ENCODE measurements around the gene CD38.
"Not testable (repeated sequence)": the region's sequence is repeated elsewhere in the genome, so short reads cannot be mapped to it uniquely, and the experiment has no call there.

CD38 gene

DNA sequence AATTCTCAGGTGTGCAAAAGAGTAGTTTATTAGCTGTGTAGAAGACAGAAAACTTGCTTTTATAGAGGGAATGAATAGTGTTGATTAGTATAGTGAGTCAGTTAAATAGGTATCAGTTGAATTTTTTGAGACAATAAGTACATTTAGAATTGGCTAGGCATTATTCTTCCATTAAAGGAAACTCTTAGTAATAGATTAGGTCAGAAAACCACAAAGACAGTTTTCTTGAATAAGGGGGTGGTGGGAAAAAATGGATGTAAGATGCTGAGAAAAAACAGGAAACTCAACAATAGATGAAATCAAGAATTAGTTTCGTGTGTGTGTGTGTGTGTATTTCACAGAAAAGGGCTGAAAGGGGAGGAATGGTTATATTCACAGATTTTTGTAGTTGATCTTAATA, 16.8 kb downstream of the CD38 start:
- in situ Hi-C loops (cut with MboI; ENCODE audit: low sequenced_read_pairs) = no loop called here

DNA sequence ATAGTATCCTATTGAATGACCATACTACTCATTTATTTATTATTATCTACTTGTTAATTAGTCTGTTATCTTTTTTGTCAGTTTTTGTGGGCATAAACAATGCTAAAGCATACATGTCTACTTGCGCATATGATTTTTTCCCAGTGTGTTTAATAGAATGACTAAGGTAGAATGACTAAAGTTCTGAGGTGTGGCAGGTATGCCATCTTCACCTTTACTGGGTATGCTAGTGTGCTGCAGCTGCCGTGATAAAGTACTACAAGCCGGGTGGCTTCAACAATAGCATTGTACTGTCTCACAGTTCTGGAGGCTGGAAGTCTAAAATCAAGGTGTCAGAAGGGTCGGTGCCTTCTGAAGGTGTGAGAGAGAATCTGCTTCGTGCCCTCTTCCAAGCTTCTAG, 19.2 kb downstream of the CD38 start:
- in situ Hi-C loops (cut with MboI; ENCODE audit: low sequenced_read_pairs) = no loop called here

DNA sequence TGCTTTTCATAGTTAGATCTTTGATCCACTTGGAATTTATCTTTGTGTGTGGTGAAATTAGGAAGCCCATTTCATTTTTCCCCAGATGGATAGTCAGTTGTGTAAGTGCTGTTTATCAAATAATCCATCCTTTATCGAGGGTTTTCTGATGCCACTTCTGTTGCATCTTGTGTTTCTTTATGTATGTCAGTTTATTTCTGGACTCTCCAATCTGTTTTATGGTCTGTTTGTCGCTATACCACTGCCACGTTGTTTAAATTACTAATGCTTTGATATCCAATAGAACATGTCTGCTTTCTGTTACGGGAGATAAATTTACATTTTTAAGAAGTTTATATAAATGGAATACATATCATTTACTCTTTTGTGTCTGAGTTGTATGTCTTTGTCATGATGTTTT, 21.0 kb downstream of the CD38 start:
- in situ Hi-C loops (cut with MboI; ENCODE audit: low sequenced_read_pairs) = no loop called here

DNA sequence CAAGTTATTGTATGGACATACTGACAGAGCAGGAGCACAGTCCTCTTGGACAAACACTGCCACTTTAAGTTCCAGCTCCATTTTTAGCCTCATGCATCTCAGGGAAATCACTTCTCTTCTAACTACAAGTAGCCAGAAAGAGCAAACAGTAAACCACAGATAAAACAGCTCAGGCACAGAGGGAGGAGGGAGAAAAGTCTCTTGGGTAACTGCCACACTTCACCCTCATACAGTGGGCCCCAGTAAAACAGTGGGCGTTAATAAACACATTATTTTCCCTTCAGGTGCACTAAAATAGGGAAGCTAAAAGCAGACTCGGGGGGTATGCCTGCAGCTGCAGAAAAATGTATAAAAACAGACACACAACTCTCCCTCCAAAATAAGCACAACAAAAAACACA, 21.6 kb downstream of the CD38 start:
- in situ Hi-C loops (cut with MboI; ENCODE audit: low sequenced_read_pairs) = loop anchor here (25.0 kb wide), 1 partner anchor 463 kb away; no protein-coding TSS in a partner anchor

DNA sequence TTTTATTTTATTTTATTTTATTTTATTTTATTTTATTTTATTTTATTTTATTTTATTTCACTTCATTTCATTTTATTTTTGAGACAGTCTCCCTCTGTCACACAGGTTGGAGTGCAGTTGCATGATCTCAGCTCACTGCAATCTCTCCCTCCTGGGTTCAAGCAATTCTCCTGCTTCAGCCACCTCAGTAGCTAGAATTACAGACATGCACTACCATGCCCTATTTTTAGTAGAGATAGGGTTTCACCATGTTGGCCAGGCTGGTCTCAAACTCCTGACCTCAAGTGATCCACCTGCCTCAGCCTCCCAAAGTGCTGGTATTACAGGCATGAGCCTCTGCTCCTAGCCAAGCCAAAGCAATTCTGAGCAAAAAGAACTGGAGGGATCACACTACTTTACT, 24.4 kb downstream of the CD38 start:
- in situ Hi-C loops (cut with MboI; ENCODE audit: low sequenced_read_pairs) = loop anchor here (25.0 kb wide), 1 partner anchor 460 kb away; no protein-coding TSS in a partner anchor

DNA sequence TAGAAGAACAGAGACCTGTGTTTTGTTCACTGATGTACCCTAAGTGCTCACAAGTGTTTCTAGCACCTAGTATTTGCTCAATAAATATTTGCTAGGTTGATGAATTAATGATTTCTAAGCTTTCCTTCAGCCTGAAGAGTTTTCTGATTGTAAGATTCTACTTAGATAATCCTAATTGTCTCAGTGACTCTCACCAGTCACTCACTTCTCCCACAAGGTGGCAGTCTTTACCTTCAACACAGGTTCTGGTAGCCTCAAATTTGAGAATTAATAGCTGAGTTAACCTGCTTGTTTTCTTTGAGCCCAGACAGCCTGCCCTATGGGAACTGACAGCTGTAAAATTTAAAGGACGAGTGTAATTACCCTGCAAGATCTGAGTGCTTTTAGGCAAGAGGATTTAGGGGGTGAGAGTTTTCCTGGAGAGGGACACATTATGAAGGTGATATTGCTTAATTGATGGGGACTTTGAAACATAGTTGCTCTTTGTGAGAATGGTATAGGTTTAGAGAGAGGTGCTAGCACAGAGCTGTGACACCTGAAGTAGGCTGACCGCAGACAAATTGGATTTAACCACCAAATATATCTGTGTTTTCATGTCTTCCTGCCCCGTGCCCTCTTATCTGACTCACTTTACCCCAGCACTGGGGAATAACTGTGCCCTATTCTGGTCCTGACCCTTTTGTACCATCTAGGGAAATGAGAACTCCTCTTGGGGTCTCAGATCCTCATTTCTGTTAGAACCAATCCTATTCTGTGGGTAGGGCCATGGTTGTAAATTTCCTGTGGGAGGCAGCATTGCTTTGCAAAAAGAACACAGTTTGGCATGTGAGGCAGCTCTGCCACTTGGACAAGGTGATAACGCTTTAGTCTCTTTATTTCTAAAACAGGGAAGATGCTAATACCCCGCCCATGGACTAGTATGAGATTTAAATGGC, 27.7 kb downstream of the CD38 start:
- in situ Hi-C loops (cut with MboI; ENCODE audit: low sequenced_read_pairs) = loop anchor here (5.0 to 25.0 kb wide), 2 partner anchors 146 to 456 kb away; no protein-coding TSS in a partner anchor

DNA sequence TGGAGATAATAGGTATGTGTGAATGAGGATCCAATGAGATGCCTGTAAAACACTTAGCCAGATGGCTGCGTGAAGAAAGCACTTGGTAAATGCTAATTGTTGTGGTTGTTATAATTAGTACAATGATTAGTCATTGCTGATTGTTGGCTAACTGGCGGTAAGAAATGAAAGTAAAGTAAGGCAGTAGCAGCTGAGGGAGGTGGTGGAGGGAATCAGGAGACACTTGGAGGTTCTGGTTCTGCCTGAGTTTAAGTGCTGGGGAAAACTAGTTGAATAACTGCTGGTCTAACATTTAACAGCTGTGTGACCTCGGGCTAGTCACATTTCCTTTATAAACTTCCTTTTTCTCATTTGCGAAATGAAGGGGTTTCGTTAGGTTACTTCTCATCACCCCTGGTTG, 30.9 kb downstream of the CD38 start:
- in situ Hi-C loops (cut with MboI; ENCODE audit: low sequenced_read_pairs) = loop anchor here (5.0 to 25.0 kb wide), 2 partner anchors 143 to 453 kb away; no protein-coding TSS in a partner anchor

DNA sequence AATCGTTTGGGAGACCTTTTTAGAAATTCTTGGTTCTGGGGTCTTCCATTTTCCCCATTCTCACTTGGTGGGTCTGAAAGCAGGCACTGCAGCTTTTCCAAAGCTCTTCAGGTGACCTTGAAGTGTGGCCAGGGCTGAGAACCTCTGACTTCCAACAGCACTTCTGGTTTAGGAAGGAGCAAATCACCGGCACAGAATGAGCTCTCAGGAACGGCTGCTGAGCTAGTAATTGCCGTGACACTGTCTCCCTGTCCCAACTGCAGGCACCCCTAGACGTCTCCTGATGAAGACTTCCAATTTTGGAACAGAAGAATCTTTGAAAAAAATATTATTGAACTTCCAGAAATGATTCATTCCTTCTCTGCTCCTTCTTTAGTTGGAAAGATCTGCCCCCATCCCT, 31.3 kb downstream of the CD38 start:
- in situ Hi-C loops (cut with MboI; ENCODE audit: low sequenced_read_pairs) = loop anchor here (5.0 to 25.0 kb wide), 2 partner anchors 143 to 453 kb away; no protein-coding TSS in a partner anchor

DNA sequence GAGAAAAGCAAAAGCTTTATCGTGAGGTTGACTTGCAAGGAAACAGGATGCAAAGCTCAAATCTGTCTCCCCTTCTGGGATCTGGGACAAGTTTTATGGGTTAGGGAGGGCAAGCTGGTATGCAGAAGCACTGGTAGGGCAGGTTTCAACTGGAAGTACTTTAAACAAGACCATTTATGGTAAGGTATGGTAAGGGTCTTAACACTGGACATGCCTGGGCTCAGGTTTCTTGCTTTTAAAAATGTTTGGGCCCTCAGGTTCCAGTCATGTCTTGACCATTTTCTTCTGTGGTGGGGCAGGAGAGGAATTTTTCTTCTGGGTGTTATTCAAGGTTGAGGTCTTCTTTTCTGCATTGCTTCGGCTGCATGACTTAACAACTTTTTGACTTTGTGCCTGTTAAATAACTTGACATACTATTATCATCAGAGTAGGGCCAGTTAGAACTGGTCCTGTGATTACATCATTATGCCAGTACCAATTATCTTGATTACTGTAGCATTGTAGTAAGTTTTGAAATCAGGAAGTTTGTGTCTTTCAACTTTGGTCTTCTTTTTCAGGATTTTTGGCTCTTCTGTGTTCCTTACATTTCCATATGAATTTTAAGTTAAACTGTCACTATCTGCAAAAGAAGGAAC, 33.7 kb downstream of the CD38 start:
- in situ Hi-C loops (cut with MboI; ENCODE audit: low sequenced_read_pairs) = loop anchor here (25.0 kb wide), 1 partner anchor 450 kb away; no protein-coding TSS in a partner anchor

DNA sequence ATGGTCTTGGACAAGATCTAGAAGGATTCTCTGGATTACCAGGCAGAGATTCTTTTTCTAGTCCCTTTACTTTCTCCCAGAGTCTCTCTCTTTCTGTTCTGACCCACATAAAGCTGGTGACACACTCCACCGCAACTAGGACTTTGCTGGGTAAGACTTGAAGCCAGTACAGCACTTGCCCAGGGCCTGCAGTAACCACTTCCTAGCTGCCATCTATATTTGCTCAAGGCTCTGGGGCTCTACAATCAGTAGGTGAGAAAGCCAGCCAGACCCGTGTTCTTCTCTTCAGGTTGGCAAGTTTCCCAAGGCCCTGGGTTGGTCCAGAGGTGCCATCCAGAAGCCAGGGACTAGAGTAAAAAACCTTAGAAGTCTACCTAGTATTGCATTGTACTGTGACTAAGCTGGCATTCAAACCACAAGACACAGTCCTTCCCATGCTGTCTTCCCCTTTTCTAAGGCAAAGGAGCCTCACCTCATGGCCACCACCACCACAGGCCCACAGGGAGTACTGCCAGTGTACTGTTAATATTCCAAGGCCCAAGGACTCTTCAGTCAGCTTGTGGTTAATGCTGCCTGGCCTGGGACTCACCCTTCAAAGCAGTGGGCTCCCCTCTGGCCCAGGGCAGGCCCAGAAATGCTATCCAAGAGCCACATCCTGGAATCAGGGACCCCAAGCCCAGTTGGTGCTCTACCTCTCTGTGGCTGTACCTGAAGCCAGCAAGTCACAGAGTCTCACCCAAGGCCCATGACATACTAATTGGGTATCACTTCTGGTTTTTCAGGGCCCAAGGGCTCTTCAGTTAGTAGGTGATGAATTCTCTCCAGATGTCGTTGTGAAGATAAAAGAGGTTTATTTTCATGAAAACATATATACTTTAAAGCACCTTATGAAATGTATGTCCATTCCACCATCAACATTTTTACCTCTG, 54.7 kb downstream of the CD38 start:
- in situ Hi-C loops (cut with MboI; ENCODE audit: low sequenced_read_pairs) = no loop called here

DNA sequence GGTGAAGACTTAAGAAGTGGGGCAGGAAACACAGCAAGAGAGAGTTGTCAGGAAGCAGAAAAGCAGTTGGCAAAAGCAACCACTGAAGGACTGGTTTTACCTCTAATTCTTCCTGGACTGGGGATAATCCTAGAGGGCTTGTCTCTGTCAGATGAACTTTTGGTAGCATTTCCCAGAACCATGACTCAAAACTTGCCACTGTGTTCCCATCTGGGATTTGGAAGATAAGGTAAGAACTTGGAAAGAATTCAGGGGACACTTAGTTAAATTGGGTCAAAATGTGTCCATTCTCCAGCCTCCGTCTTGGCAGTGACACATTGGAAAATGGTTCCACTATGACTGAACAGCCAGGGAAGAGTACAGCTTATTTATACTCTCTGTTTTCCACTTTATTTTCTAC, 55.7 kb downstream of the CD38 start:
- in situ Hi-C loops (cut with MboI; ENCODE audit: low sequenced_read_pairs) = no loop called here

DNA sequence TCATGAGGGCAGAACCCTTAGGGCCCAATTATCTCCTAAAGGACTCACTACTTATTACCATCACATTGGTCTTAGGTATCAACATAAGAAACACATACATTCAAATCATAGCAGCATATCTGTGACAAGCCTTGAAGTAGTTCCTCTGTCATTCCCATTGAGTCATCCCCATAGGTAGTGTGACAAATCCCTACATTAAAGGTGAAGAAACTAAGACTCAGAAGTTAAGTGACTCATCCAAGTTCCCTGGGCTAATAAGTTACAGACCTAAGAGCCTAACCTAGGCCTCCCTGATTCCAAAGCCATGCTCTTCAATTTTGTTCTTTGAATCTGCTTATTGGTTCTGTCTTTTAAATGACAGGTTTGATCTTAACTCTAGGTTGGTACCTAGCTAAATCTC, 58.2 kb downstream of the CD38 start:
- in situ Hi-C loops (cut with MboI; ENCODE audit: low sequenced_read_pairs) = no loop called here

DNA sequence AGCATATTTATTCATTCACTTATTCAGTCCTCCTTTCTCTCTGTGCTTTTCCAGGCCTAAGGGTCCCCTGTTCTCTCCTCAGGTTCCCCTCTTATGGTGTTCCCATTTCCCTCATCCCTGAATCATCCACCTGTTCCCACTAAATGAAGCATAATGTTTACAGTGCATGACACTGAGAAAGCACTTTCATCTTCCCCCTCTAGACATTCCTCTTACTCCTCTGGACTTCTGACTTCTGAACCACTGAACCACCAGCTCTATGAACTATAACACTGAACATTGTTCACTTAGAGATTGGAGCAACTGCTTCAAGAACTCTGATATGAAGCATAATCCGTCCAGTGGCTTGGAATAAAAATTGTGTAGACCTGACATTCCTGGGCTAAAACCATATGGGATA, 59.5 kb downstream of the CD38 start:
- in situ Hi-C loops (cut with MboI; ENCODE audit: low sequenced_read_pairs) = no loop called here

DNA sequence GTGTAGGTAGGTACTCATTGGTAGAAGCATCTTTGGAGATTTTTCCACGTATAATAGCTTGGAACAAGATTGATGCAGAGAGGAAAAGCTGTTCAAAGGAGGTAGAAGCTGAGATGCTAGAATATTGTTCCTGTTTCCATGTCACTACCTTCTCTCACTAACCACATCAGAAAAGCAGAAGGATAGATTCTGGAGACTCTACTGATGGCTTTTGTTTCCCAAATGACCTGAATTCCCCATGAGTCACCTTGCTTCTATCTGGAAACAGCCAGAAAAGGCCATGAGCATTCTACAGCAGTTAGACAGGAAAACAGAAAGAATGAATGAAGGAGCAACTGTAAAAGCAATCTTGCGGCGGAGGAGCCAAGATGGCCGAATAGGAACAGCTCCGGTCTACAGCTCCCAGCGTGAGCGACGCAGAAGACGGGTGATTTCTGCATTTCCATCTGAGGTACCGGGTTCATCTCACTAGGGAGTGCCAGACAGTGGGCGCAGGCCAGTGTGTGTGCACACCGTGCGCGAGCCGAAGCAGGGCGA, 63.1 kb downstream of the CD38 start:
- in situ Hi-C loops (cut with MboI; ENCODE audit: low sequenced_read_pairs) = not testable (repeated sequence)

DNA sequence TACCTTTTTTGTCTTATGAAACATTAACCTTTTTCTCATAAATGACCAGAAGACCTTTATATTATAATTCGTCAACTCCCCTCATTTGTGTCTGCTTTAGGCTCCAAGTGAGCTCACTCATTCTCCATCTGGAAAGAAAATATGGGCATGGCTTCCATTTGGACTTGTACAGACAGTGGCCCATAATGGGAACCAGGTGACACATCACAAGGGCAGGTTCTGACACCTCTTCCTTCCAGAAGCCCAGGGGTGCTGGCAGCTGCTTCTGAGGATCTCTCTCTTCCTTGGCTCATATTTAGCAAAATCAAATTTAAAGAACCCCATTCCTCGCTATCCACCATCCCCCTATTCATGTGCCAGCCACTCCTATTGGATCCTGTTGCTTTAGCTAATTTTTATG, 69.6 kb downstream of the CD38 start:
- in situ Hi-C loops (cut with MboI; ENCODE audit: low sequenced_read_pairs) = no loop called here

DNA sequence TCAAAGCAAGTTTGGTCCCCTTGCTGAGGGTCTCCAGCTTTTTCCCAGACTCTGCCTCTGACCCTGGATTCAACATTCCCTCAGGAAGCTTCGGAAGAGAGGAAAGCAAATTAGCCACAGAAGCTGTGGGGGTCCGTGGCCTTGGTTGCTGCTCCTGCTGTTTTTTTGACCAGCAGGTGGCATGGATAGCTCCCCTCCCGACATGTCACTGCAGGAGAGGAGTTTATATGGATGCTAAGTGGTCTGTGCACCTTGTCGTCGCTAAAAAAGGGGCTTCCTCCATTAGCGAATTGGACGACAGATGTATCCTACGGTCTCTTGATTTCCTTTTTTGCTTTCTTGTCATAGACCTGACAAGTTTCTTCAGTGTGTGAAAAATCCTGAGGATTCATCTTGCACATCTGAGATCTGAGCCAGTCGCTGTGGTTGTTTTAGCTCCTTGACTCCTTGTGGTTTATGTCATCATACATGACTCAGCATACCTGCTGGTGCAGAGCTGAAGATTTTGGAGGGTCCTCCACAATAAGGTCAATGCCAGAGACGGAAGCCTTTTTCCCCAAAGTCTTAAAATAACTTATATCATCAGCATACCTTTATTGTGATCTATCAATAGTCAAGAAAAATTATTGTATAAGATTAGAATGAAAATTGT, 70.2 kb downstream of the CD38 start:
- in situ Hi-C loops (cut with MboI; ENCODE audit: low sequenced_read_pairs) = no loop called here

DNA sequence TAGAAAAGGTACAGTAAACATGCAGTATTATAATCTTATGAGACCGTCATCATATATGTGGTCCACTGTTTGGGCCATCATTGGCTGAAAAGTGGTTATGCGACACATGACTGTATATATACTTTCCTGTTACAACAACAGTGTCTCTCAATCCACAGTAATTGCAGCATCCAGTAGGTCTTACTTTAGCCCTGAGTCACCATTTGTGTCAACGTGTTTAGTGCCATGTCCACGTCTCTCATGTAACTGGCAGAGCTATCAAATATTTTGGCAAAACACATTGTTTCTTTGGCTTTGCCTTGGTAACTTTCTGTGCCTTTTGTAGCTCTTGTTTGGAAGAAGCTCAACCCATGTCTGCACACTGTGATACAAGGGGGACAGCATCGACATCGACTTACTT, 73.8 kb downstream of the CD38 start:
- in situ Hi-C loops (cut with MboI; ENCODE audit: low sequenced_read_pairs) = no loop called here

DNA sequence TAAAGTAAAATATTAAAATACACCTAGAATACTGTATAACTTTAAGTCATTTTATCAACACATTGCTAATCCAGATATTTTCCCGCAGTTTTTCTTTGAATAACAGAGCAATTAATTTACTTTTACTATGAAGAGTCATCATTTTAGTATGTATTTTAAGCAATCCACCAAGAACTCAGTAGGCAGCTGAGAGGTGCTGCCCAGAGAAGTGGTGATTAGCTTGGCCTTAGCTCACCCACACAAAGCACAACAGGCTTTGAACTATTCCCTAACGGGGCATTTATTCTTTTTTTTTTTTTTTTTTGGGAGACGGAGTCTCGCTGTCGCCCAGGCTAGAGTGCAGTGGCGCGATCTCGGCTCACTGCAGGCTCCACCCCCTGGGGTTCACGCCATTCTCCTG, 74.4 kb downstream of the CD38 start:
- in situ Hi-C loops (cut with MboI; ENCODE audit: low sequenced_read_pairs) = no loop called here

DNA sequence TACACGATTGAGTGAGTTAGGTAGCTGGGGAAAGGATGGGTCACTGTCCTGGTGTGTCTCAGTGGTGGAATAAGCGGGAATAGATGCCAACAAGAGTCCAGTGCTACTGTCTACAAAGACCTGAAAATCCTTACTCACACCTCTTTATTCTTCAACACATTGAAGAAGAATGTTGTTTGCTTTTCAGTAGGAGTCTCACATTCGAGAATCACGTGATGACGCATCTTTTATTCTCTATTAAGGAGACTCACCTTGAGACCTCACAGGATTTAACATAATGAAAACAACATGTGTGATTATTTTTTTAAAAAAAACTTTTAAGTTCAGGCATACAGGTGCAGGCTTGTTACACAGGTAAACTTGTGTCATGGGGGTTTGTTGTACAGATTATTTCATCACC, 75.2 kb downstream of the CD38 start:
- in situ Hi-C loops (cut with MboI; ENCODE audit: low sequenced_read_pairs) = no loop called here

DNA sequence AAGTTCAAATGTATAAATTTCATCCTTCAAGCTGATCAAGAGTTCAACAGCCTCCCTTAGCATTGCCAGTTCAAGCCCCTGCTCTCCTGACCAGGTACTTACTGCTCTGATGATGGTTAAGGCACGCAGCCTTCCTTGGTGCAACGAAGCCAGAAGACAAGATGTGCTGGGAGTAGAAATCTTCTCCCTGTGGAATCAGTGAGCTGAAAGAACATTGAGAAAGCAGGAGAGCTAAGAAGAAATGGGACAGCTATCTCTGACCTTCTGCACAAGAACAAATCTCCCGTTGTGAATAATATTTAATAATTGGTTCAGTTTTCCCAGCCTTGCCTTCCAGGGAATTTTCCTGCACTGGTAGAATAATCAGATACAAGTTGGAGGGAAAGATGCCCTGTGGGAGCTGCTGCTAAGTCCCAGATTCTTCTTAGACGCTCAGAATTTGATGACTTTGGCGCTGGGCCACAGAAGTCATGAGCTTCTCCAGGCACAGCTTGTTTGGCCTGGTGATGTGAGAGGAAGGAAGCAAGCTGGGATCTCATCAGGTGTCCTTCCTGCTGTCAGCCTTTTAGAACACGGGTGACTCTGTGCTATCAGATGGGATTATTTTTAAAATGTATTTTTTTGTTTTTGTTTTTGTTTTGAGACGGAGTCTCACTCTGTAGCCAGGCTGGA, 77.8 kb downstream of the CD38 start:
- in situ Hi-C loops (cut with MboI; ENCODE audit: low sequenced_read_pairs) = no loop called here

Data from HL-60/S4 (cell line).